Left hindlimb (tissue), 1 donor: ENCODE measurements around the gene CEMIP.
A peak's percentile ranks its signal among the peaks of the same experiment; 100 is the strongest.
"Not testable (repeated sequence)": the region's sequence is repeated elsewhere in the genome, so short reads cannot be mapped to it uniquely, and the experiment has no call there.

Experiments
- DNase-seq: peaks from one replicate; pipeline ENCODE4 v3.0.0-alpha.2; 2018

Gene CEMIP

GRCh38 chr15:80758130-80758745 is 20.9 kb upstream of the CEMIP start:
- no peak for DNase-seq

- no peak for DNase-seq
These were observed 18.2 kb upstream of the CEMIP start for GRCh38 chr15:80760960-80761359.

- no peak for DNase-seq
These were observed 17.4 kb upstream of the CEMIP start for GRCh38 chr15:80761754-80762153.

- DNase-seq, result not testable (repeated sequence)
These were observed 15.9 kb upstream of the CEMIP start for GRCh38 chr15:80763235-80763634.

GRCh38 chr15:80764535-80764934 is 14.6 kb upstream of the CEMIP start:
- DNase-seq, result no peak

GRCh38 chr15:80766275-80766674 is 12.9 kb upstream of the CEMIP start:
- no peak for DNase-seq

- DNase-seq, result no peak
These were observed 11.0 kb upstream of the CEMIP start for GRCh38 chr15:80768158-80768557.

GRCh38 chr15:80769153-80769828 is 9.9 kb upstream of the CEMIP start:
- DNase-seq, result no peak

- DNase-seq, result no peak
These were observed 9.1 kb upstream of the CEMIP start for GRCh38 chr15:80769829-80770705.

GRCh38 chr15:80773122-80773551 is 6.0 kb upstream of the CEMIP start:
- no peak for DNase-seq

- DNase-seq, result no peak
These were observed 5.3 kb upstream of the CEMIP start for GRCh38 chr15:80773792-80774352.

- DNase-seq, result no peak
These were observed 4.7 kb upstream of the CEMIP start for GRCh38 chr15:80774486-80774885.

GRCh38 chr15:80775338-80775737 is 3.8 kb upstream of the CEMIP start:
- no peak for DNase-seq

- peak; percentile 66 for DNase-seq
These were observed 2.6 kb upstream of the CEMIP start for GRCh38 chr15:80776420-80777045.

- DNase-seq, result no peak
These were observed 2.0 kb upstream of the CEMIP start for GRCh38 chr15:80777137-80777536.

- no peak for DNase-seq
These were observed 1.1 kb upstream of the CEMIP start for GRCh38 chr15:80777826-80778620.

- no peak for DNase-seq
These were observed 578 bp upstream of the CEMIP start for GRCh38 chr15:80778621-80778963.

GRCh38 chr15:80779658-80780415 is 667 bp downstream of the CEMIP start:
- peak; percentile 52 for DNase-seq

- DNase-seq, result peak; percentile 82
These were observed 1.4 kb downstream of the CEMIP start for GRCh38 chr15:80780416-80781221.

GRCh38 chr15:80783260-80783659 is 4.1 kb downstream of the CEMIP start:
- no peak for DNase-seq

- DNase-seq, result no peak
These were observed 6.2 kb downstream of the CEMIP start for GRCh38 chr15:80785335-80785734.
